Kidney epithelial cell (primary cell): ENCODE data around the gene CARMIL3. TPM values are rescaled to one million over a fixed set of nuclear protein-coding genes. Genes with fewer than 3 reads are reported as not detected.

Experiments
- DNase-seq: peaks from one replicate; pipeline ENCODE4 v3.0.0-alpha.2; 2010; ENCODE audit warnings: low read depth
- H3K27me3 ChIP-seq: 2 replicates; pipeline ENCODE4 v1.6.0; 2011; ENCODE audit warnings: low read length; ENCODE audit not compliant: control insufficient read depth, insufficient read depth
- H3K36me3 ChIP-seq: 2 replicates; pipeline ENCODE4 v1.5.1; 2011; ENCODE audit warnings: low read length; ENCODE audit not compliant: control insufficient read depth, insufficient read depth
- H3K4me3 ChIP-seq: 2 replicates; pipeline ENCODE4 v1.5.1; 2011; ENCODE audit warnings: low read depth, mild to moderate bottlenecking, control low read depth, low read length
- CTCF ChIP-seq: IDR thresholded peaks from 2 replicates; pipeline ENCODE4 v1.5.1; 2011; ENCODE audit warnings: mild to moderate bottlenecking, moderate library complexity, low read length, control low read depth, inconsistent platforms; ENCODE audit not compliant: insufficient read depth, poor library complexity, severe bottlenecking
- total RNA-seq: library from RNA; depleted of rRNA; stranded (reverse); fragments of >200 nt; gene quantifications from 2 replicates; pipeline ENCODE4 v1.2.3, GENCODE V29; 2015

CARMIL3 gene
- total RNA-seq, 1 donor from 2014 or later = 1.5 TPM

- DNase-seq = no peak
- H3K4me3 ChIP-seq = no peak overlapping the region
- no peak for TF ChIP-seq CTCF
These were observed 1.1 kb downstream of the CARMIL3 start for GRCh38 chr14:24052656-24053547.

GRCh38 chr14:24053548-24054323 lies 1.9 kb downstream of the CARMIL3 start:
- TF ChIP-seq CTCF = no peak
- no peak for DNase-seq
- Histone ChIP-seq H3K36me3 (no peaks in the 10 kb centered on the region), H3K27me3 (peaks cover 38% of the 10 kb centered on the region), H3K4me3 (no peak overlapping the region)

More at GRCh38 chr14:24052656-24053547, 1.1 kb downstream of the CARMIL3 start:
- Histone ChIP-seq H3K36me3 (no peaks in the 10 kb centered on the region), H3K27me3 (peaks cover 35% of the 10 kb centered on the region)

- no peak for TF ChIP-seq CTCF
- H3K4me3 ChIP-seq = no peak overlapping the region
- no peaks in the 10 kb centered on the region for H3K36me3 ChIP-seq
- DNase-seq = no peak
- peaks cover 38% of the 10 kb centered on the region for H3K27me3 ChIP-seq
These were observed 2.5 kb downstream of the CARMIL3 start for GRCh38 chr14:24054324-24054641.

- no peak overlapping the region for H3K4me3 ChIP-seq
- H3K36me3 ChIP-seq = no peaks in the 10 kb centered on the region
- TF ChIP-seq CTCF = no peak
- DNase-seq = no peak
- H3K27me3 ChIP-seq = peaks cover 38% of the 10 kb centered on the region
These were observed 2.8 kb downstream of the CARMIL3 start for GRCh38 chr14:24054646-24055045.

GRCh38 chr14:24055971-24056799 lies 4.4 kb downstream of the CARMIL3 start:
- no peaks in the 10 kb centered on the region for H3K36me3 ChIP-seq
- no peak overlapping the region for H3K4me3 ChIP-seq
- TF ChIP-seq CTCF = no peak
- DNase-seq = no peak
- peaks cover 37% of the 10 kb centered on the region for H3K27me3 ChIP-seq
